SK-N-MC (cell line): ENCODE results near the gene LPAR4.

Source experiments
- EZH2 ChIP-seq: fragments of 200-600 bp; sonication (generic); IDR thresholded peaks from one replicate; pipeline ENCODE4 v1.6.1; 2017; ENCODE audit warnings: antibody characterized with exemption
- POLR2AphosphoS5 ChIP-seq: IDR thresholded peaks from 2 replicates; pipeline ENCODE4 v1.6.1; 2012; ENCODE audit warnings: mild to moderate bottlenecking, low read depth, low read length, borderline replicate concordance

- TF ChIP-seq EZH2 (no peak), POLR2AphosphoS5 (no peak)
Measured at GRCh38 chrX:78708262-78708661, 39.3 kb upstream of the LPAR4 start.
